Calu3 (cell line): ENCODE measurements around the gene TTLL4. TPM values are rescaled to one million over a fixed set of nuclear protein-coding genes. Genes with fewer than 3 reads are reported as not detected.

Experiments
- BruUV-seq: library from RNA; stranded (reverse); fragments of 400-500 nt; replicated peaks from 2 replicates; lab custom pipeline; 2021; lab: Mats Ljungman, UMichigan
- CTCF ChIA-PET: fragments of 300-600 bp; sonication (Branson Sonifier 250); formaldehyde crosslinking; loops from one replicate; lab custom pipeline; 2022; ENCODE audit warnings: antibody characterized with exemption; lab: Charles Lee
- DNase-seq: peaks from one replicate; pipeline ENCODE4 v3.0.0; 2022
- H3K27ac Mint-ChIP-seq: one replicate; pipeline ENCODE4 v1.8.0; 2022; ENCODE audit warnings: mixed read lengths; ENCODE audit not compliant: unreplicated experiment
- H3K27me3 Mint-ChIP-seq: one replicate; pipeline ENCODE4 v1.8.0; 2022; ENCODE audit warnings: mixed read lengths; ENCODE audit not compliant: unreplicated experiment
- H3K36me3 Mint-ChIP-seq: one replicate; pipeline ENCODE4 v1.8.0; 2022; ENCODE audit warnings: mild to moderate bottlenecking, moderate library complexity, mixed read lengths; ENCODE audit not compliant: insufficient read depth, unreplicated experiment
- H3K4me1 Mint-ChIP-seq: one replicate; pipeline ENCODE4 v1.8.0; 2022; ENCODE audit warnings: mild to moderate bottlenecking, low read depth, mixed read lengths; ENCODE audit not compliant: unreplicated experiment
- H3K4me3 Mint-ChIP-seq: one replicate; pipeline ENCODE4 v1.8.0; 2022; ENCODE audit warnings: mild to moderate bottlenecking, low read depth, moderate library complexity, mixed read lengths; ENCODE audit not compliant: unreplicated experiment
- H3K9me3 Mint-ChIP-seq: one replicate; pipeline ENCODE4 v1.8.0; 2022; ENCODE audit warnings: low read depth, mixed read lengths; ENCODE audit not compliant: unreplicated experiment
- intact Hi-C: fragments of 100-400 bp; cut with micrococcal nuclease; formaldehyde crosslinking; loops from one replicate; pipeline ENCODE4 v1.10.0; 2022; ENCODE audit not compliant: unreplicated experiment
- total RNA-seq: library from RNA; stranded (reverse); gene quantifications from 2 replicates; pipeline ENCODE4 v1.2.3, GENCODE V29; 2022
- TF ChIP-seq, protein P1 (sequence below): fragments of 200-600 bp; IDR thresholded peaks from one replicate; pipeline ENCODE4 v1.8.0; 2022; ENCODE audit warnings: antibody characterized with exemption; ENCODE audit not compliant: unreplicated experiment

The TTLL4 gene
- total RNA-seq, 1 experiment from 2014 or later, result 75.5 TPM

DNA sequence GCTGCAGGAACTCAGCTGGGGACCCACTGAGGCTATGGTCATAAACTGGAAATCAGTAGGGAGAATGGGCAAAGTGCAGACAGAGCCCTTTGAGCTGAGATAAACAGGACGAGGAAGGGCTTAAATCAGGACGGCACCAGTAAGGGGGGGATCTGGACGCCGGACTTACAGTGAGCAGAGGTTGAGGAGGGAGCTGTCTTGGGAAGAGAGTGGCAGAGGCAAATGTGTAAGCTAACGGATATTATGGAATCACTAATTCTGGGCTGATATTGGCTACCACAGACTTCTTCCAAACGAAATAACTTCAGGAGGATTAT, 71.9 kb downstream of the TTLL4 start:
- intact Hi-C loops, result no loop called here
- Mint-ChIP-seq H3K9me3 (no peaks in the 10 kb centered on the region), H3K4me3 (peak overlapping the region; percentile 70), H3K27ac (peak overlapping the region; percentile 6), H3K27me3 (no peaks in the 10 kb centered on the region), H3K4me1 (peaks cover 46% of the 10 kb centered on the region), H3K36me3 (peaks cover 12% of the 10 kb centered on the region)
- CTCF ChIA-PET, result interaction anchor here (0.7 to 2.2 kb wide), 2 partner anchors 38 to 72 kb away, joined by 3 to 5 read pairs; partner anchors contain the start of gene TTLL4
- no TSS peak for BruUV-seq
- no peak for DNase-seq
- TF ChIP-seq, protein P1, sequence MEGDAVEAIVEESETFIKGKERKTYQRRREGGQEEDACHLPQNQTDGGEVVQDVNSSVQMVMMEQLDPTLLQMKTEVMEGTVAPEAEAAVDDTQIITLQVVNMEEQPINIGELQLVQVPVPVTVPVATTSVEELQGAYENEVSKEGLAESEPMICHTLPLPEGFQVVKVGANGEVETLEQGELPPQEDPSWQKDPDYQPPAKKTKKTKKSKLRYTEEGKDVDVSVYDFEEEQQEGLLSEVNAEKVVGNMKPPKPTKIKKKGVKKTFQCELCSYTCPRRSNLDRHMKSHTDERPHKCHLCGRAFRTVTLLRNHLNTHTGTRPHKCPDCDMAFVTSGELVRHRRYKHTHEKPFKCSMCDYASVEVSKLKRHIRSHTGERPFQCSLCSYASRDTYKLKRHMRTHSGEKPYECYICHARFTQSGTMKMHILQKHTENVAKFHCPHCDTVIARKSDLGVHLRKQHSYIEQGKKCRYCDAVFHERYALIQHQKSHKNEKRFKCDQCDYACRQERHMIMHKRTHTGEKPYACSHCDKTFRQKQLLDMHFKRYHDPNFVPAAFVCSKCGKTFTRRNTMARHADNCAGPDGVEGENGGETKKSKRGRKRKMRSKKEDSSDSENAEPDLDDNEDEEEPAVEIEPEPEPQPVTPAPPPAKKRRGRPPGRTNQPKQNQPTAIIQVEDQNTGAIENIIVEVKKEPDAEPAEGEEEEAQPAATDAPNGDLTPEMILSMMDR, result no peak

DNA sequence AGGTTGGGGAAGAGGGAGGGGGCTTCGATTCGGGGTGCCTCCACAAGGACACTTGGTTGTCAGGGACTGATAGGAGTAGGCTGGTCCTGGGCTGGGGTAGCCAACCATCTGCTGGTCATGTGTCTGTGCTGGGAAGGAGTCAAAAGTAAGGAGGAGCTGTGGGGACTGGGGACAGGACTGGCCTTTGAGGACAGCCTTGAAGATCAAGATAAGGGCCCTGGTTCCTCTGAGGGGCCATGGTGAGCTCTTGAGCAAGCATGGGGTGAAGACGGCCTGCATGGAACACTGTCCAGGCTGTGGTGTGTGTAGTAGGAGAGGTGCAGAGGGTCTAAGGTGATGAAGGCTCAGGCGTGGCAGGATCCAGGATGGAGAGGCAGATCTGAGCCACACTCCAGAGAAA, 73.1 kb downstream of the TTLL4 start:
- intact Hi-C loops, result no loop called here
- H3K9me3 Mint-ChIP-seq, result no peaks in the 10 kb centered on the region
- CTCF ChIA-PET, result interaction anchor here (2.2 kb wide), 1 partner anchor 73 kb away, joined by 5 read pairs; the partner anchor contains the start of gene TTLL4
- peak overlapping the region; percentile 5 for H3K27ac Mint-ChIP-seq
- peak overlapping the region; percentile 1 for H3K4me3 Mint-ChIP-seq
- peaks cover 46% of the 10 kb centered on the region for H3K4me1 Mint-ChIP-seq
- DNase-seq, result no peak
- H3K36me3 Mint-ChIP-seq, result peaks cover 12% of the 10 kb centered on the region
- BruUV-seq, result no TSS peak
- H3K27me3 Mint-ChIP-seq, result no peaks in the 10 kb centered on the region
- TF ChIP-seq, protein P1, result no peak

DNA sequence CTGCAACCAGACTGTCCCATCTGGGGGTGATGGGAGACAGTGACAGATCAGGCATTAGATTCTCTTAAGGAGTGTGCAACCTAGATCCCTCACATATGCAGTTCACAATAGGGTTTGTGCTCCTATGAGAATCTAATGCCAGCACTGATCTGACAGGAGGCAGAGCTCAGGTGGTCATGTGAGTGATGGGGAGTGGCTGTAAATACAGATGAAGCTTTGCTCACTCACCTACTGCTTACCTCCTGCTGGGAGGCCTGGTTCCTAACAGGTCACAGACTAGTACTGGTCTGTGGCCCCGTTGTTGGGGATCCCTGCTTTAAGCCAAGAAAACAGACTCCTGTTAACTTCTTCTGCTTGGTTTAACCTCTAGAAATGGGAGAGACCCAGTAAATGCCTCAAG, 74.5 kb downstream of the TTLL4 start:
- peak; percentile 55 for DNase-seq
- Mint-ChIP-seq H3K27ac (peak overlapping the region; percentile 60), H3K9me3 (no peaks in the 10 kb centered on the region), H3K36me3 (peaks cover 12% of the 10 kb centered on the region), H3K4me1 (peaks cover 46% of the 10 kb centered on the region), H3K4me3 (no peak overlapping the region), H3K27me3 (no peaks in the 10 kb centered on the region)
- TF ChIP-seq, protein P1, result no peak
- intact Hi-C loops, result no loop called here
- BruUV-seq, result no TSS peak
- CTCF ChIA-PET, result interaction anchor here (0.9 to 1.5 kb wide), 2 partner anchors 9 to 98 kb away, joined by 3 to 4 read pairs; no protein-coding TSS in a partner anchor

DNA sequence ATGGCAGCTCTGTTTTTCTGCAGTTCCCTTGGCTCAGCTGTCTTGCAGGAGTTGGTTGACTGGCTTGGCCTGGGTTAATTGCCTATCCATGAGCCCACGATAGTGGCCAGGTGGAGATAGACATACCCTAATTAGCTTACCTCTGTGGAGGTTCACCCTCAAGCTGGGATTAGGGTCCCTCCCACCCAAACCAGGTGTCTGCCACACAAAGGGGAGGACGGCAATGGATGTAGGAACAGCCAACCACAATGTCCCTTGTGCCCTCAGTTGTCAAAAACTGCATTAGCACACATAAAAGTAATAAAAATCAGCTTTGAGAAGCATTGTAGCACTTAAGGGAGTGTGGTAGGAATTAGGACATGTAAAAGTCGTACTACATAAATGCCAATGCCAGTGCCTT, 75.5 kb downstream of the TTLL4 start:
- CTCF ChIA-PET, result no interaction called here

More for the DNA sequence above, 75.5 kb downstream of the TTLL4 start:
- Mint-ChIP-seq H3K27me3 (no peaks in the 10 kb centered on the region), H3K36me3 (peaks cover 12% of the 10 kb centered on the region), H3K4me3 (no peak overlapping the region), H3K9me3 (no peaks in the 10 kb centered on the region), H3K4me1 (peaks cover 38% of the 10 kb centered on the region), H3K27ac (no peak overlapping the region)
- intact Hi-C loops, result no loop called here
- TF ChIP-seq, protein P1, result no peak
- no TSS peak for BruUV-seq
- no peak for DNase-seq
